SK-MEL-5 (cell line): ENCODE measurements around the gene MAP2K2. TPM values are rescaled to one million over a fixed set of nuclear protein-coding genes. Genes with fewer than 3 reads are reported as not detected.

Source experiments
- DNase-seq: peaks from one replicate; pipeline ENCODE4 v3.0.0-alpha.2; 2016; ENCODE audit warnings: low read depth, low spot score
- in situ Hi-C: cut with HindIII; loops from 2 replicates; pipeline ENCODE4 v1.10.0; 2016; ENCODE audit warnings: low sequenced_read_pairs, high pct_unique_total_duplicates, low pct_unique_long_range_greater_than_20kb
- total RNA-seq: library from RNA; depleted of rRNA; stranded (reverse); fragments of >200 nt; shearing (Covaris generic); gene quantifications from 2 replicates; pipeline ENCODE4 v1.2.3, GENCODE V29; 2014

MAP2K2 gene
- total RNA-seq, 1 experiment from 2014 or later: 197 TPM

DNA sequence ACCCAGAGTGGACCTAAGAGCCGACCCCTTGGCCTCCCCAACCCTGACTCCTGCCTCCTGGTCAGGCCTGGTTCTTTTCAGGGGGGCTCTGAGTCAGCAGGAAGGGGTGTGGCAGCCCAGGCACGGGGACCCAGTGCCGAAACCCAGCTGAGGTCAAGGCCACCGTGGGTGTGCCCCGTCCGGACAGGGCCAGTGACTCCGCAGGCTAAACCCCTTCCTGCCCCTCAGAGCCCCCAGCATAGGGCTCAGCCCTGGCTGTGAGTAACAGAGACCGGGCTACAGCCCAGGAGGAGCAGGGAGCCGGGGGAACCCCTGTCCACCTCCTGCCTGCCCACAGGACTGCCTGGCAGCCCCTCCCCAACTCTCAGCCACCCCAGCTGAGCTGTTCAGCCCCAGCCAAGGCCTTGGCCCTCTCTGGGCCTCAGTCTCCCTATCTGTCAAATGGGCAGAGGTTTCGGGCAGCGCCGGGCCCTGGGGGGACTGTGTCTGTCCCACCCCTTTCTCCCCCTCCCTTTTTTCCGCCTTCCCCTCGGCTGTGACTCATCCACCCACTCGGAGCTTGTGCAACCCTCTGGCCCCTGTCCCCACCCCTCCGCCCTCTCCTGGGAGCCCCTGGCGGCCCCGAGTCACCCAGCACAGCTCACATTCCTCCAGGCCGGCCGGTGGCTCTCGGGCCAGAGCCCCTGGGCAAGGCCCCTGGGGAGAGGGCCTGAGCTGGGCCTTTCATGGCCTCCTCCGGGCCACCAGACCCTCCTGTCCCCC is 65.8 kb downstream of the MAP2K2 start:
- DNase-seq: no peak
- in situ Hi-C loops: no loop called here

DNA sequence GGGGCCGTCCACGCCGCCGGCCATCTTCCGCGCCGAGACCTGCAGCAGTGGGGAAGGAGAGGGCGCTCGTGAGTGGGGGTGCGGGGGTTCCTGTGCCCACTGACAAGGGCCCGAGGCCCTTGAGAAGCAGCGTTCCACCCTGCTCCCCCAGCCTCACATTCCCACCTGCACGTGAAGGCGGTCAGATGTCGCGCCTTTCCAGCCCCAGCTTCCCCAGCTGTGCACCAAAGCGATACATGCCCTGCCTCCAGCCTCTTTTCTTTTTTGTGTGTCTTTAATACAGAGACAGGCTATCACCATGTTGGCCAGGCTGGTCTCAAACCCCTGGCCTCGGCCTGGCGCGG is 68.7 kb downstream of the MAP2K2 start:
- in situ Hi-C loops: no loop called here
- no peak for DNase-seq

DNA sequence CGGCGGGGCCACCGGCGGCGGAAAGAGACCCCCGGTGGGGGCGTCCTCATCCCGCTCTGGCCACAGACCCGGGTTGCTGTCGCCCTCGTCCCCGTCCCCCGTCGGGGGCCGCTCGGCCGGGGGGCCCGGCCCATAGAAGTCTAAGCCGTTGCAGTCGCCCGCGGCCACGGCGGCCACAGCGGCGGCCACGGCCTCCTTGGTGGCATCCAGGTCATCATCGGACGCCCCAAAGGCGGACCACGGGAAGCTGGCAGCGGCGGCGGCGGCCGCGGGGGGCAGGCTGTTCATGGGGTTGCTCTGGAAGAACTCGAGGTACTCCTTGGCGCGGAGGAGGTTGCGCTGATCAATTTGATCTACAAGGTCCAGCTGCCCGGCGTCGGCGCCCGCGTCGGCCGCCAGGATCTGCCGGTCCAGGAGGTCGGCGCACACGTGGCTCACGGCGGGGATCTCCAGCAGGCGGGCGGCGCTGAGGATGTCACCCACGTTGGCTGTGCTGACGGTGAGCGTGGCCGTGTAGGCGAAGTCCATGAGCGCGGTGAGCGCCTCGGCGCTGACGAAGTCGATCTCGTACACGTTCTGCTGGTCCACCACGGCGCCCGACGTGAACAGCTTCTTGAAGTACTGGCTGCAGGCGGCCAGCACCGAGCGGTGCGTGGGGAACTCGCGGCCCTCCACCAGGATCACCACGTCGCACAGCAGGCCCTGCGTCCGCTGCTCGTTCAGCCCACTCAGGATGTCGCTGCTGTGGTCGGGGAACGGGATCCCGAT is 69.3 kb downstream of the MAP2K2 start:
- DNase-seq: no peak
- in situ Hi-C loops: no loop called here

DNA sequence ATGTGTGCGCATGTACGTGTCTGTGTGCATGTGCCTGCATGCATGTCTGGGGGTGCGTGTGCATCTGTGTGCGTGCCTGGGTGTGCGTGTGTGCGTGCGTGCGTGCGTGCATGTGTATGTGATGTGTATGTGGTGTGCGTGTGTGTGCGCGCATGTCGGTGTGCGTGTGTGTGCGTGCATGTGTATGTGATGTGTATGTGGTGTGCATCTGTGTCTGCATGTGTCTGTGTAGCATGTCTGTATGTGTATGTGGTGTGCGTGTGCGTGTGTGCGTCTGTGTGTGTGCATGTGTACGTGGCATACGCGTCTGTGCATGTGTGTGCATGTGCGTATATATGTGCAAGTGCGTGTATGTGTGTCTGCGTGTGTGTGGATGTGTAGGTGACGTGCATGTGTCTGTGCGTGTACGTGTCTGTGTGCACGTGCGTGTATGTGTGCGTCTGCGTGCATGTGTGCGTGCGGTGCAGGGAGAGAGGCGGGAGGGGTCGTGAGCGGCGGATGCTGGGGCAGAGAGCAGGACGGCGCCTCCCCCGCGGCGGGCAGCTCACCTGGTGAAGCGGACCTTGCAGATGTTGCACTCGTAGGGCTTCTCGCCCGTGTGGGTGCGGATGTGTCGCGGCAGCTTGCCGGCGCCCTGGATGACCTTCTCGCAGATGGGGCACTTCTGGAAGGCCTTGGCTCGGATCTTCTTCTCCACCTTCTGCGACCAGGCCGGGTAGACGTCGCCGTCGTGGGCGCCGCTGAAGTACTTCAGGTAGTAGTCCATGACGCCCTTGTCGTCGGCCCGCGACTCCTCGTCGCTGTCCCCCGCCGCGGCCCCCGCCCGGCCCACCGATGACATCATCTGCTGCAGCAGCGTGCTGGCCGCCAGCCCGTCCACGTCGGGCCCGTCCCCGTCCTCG is 70.2 kb downstream of the MAP2K2 start:
- in situ Hi-C loops: no loop called here

DNA sequence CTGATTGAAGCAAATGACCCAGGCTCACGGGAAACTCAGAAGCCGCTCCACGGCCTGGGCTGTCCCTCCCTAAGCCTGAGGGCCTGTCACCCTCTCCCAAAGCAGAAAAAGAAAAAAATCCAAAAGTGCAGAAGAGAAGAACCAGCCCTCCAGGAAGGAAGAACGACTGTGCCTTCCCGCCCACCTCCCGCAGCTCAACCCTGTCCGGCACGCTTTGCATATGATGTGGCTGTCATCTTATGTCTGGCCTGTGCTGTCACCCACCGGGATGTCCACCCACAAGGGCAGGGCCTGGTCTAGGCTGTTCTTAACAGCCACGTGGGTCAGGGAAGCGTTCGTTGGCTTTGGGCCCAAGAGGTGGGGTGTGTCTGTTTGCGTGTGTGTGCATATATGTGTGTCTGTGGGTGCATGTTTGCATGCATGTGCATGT is 70.9 kb downstream of the MAP2K2 start:
- in situ Hi-C loops: no loop called here
- no peak for DNase-seq

More for the DNA sequence above, 70.2 kb downstream of the MAP2K2 start:
- DNase-seq: no peak

DNA sequence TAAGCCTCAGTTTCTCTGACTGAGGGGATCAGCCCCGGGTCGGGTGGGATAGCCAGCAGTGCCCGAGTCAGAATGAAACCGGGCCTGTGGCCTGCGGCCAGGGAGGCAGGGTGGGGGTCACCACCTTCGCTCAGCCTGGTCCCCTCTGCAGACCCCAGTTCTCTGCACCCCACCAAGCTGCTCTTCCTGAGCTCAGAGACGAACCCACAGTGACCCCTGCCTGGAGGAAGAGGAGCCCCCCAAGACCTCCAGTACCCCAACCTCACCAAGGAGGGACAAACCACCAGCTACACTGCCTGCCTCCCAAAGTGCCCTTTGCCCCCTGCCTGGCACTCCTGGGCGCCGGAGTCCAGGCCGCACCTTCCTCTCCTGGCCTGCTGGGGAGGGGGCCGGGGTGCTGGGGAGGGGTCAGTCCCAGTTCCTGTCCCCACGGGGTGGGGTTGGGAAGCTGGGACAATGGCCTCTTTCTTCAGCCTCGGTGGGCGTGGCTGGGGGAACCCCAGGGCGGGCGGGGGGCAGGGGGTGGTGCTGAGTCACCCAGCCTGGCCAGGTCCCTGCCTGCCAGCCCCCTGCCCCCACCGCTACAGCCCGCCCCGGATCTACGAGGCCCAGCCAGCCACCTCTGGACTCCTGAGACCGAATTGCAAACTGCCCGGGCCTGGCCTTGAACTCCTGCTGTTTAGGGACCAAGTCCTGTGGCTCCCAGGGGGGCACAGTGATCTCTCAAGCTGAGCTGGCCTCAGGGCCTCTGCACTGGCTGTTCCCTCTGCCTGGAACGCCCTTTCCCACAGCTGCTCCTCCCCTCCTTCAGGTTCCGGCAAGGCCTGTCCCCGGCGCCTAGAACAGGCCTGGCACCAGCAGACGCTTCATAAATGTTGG is 71.6 kb downstream of the MAP2K2 start:
- no peak for DNase-seq
- in situ Hi-C loops: no loop called here

DNA sequence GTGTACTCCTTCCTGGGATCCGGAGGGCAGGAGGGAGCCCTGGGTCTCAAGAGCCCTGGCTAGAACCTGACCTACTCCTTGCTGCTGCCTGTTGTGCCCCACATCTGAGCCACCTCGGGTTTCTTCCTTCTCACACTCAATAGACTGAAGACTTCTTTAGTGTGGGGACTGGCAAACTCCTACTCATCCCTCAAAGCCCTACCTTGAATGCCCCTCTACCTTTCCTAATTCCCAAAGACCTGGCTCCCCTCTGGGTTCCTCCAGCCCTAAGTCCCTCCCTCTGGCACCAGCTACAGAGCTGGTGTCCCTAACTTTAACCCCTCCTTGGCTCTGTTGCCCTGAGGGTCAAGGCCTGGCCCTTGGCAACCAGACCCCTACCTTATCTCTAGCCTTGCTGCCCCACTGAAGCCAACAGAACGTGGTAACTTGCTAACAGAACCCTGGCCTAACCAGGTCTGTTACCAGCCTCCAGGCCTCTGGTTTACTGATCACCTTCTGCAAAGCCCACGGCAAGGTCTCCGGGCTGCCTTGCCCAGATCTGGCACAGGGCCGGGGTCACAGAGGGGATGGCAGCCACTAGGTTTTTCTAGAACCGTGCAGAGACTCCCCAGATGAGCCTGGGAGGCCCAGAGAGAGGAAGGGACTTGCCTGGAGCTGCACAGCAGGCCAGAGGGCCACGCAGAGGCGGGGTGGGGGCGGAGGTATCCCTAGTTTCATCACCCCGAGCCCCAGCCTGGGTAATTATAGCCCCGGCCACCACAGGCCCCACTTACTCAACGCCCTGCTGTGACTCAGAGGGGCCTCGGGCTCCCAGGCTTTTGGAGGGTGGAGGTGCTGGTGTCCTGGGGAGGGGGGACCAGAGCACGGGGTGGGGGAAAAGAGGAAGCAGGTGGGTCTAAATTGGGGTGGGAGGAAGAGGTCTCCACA is 72.5 kb downstream of the MAP2K2 start:
- in situ Hi-C loops: no loop called here
- DNase-seq: no peak

GRCh38 chr19:4049432-4049831 is 74.5 kb downstream of the MAP2K2 start:
- in situ Hi-C loops: no loop called here
- DNase-seq: no peak

DNA sequence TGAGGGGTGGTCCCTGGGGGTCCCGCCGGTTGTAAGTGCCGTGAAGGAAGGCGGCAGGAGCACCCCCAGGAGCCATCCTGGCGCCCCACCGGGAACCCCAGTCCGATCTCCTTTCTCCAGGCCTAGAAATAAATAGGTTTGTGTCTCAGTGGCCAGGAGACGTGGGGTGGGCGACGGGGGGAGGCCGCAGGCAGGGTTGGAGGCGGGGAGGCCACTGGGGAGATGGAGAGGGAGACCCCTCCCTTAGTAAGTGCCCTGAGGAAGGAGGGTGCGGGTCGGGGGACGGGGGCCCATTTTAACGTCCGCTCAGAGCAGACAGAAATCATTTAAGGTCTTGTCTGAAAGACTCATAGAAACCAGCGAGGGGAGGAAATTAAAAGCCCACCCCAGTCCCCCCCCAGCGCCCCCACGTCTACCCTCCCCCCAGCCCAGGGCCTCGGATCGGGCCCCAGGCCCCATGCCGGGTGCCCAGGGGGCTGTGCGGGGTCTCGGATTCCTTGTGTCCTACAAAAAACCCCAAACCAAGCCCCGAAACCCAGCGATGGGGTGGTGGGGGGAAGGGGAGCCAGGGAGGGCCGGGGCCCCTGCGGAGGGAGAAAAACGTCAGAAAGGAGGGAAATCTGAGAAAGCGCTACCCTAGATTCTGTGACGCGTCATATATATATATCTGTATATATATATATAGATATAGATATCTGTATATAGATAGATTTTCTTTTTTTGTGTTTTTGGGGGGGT is 76.8 kb downstream of the MAP2K2 start:
- no peak for DNase-seq
- in situ Hi-C loops: no loop called here

- in situ Hi-C loops: no loop called here
- DNase-seq: no peak
These were observed 77.6 kb downstream of the MAP2K2 start for GRCh38 chr19:4046362-4046691.

DNA sequence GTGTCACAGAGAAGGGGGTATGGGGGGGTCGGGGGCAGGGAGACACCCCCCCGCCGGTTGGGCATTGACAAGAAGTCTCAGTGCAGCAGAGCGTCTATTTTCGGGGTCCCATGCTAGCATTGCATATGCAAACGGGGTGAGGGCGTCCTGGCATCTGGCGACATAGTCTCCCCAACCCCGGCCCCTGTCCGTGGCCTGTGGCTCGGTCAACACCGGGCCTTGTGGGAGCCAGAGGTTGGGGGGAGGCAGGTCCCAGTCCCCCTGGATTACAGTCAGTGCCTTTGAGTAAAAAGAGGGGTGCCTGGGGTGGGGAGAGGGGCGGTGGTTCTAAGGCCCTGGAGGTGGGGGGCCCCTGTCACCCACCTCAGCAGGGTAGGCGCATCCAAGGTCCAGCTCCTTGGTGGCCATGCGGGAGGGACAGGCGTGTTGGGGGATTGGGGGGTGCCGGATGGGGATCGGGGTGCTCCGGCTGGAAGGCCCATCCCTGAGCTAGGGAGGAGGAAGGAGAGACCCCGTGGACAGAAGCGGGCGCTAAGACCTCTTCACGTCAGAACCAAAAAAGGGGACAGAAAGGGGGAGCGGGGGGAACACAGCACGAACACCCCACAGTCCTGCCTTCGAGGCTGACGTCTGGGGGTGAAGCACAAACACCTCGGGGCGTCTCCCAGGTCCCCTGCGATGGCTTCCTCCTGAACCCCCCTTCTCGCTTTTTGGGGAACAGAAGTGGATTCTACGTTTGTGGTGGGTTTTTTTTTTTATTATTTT is 78.1 kb downstream of the MAP2K2 start:
- in situ Hi-C loops: no loop called here
- no peak for DNase-seq

DNA sequence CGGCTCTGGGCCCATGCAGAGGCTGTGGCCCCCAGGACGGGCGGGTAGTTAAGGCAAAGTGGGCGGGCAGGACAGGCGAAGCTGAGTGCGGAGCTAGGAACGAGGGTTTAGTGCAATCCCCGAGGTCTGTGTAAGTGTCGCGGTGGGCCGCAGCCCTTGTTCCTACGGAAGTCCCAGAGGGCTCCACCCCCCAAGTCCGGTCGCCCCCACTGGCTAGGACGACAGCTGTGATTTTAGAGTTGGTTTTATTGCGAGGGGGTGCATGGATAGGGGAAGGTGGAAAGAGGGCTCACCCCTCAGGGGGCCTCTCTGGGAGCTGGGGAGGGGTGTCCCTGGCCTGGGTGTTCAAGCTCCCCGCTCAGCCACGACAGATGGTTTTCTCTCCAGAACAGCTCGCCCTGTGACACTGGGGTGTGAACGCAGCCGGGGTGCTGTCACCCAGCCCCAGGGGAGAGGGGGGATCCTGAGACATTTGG is 78.9 kb downstream of the MAP2K2 start:
- in situ Hi-C loops: no loop called here
- no peak for DNase-seq

- in situ Hi-C loops: no loop called here
- DNase-seq: no peak
These were observed 79.8 kb downstream of the MAP2K2 start for GRCh38 chr19:4043966-4044715.

GRCh38 chr19:4043401-4043800 is 80.5 kb downstream of the MAP2K2 start:
- in situ Hi-C loops: no loop called here
- DNase-seq: no peak

DNA sequence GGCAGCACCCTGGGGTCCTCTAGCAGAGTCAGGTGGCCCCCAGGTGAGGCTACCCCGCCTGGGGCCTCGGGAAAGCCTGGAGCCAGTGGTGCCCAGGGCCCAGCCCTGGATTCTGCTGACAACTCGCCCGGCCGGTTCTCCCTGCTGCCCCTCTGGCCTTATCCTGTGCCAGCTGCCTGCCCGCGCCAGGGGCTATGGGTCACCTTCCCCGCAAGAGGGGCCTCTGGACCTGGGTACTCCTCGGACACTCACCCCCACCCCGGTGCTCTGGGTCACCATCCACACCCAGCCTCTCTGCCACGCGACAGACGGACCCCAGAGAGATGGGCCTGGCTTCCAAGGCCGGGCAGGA is 81.2 kb downstream of the MAP2K2 start:
- DNase-seq: no peak
- in situ Hi-C loops: no loop called here
